IPS DF 4.7 (cell line): ENCODE data around the gene PEX7.
"Not testable (repeated sequence)": the region's sequence is repeated elsewhere in the genome, so short reads cannot be mapped to it uniquely, and the experiment has no call there.

Experiments
- DNase-seq: peaks from one replicate; pipeline ENCODE4 v3.0.0-alpha.2; 2013; ENCODE audit warnings: low spot score; ENCODE audit errors: extremely low read depth

PEX7 gene

GRCh38 chr6:136790411-136791295 is 31.7 kb upstream of the PEX7 start:
- DNase-seq: no peak

- no peak for DNase-seq
Observed at GRCh38 chr6:136791296-136792094, 30.9 kb upstream of the PEX7 start.

DNA sequence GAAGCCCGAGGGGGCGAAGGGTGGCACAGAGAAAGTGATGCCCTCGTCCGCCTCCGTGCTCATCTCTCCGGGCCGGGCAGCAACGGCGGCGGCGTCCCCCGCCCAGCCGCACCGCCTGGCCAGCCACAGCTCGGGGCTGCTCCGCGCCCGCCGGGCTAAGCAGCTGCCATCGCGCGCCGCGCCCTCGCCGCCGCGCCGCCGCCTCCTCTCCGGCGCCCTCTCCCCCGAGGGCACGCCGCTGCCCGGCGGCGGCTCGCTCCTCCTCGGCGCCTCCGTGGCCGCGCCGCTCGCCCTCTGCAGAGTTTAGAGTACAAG is 30.3 kb upstream of the PEX7 start:
- no peak for DNase-seq

- DNase-seq: no peak
Observed at GRCh38 chr6:136792410-136793262, 29.8 kb upstream of the PEX7 start, which contains the start of gene MAP3K5. Gene MAP3K5, minus strand, starts transcription at chr6:136792477. Its CDS starts 320 bp downstream, at chr6:136792157.

DNA sequence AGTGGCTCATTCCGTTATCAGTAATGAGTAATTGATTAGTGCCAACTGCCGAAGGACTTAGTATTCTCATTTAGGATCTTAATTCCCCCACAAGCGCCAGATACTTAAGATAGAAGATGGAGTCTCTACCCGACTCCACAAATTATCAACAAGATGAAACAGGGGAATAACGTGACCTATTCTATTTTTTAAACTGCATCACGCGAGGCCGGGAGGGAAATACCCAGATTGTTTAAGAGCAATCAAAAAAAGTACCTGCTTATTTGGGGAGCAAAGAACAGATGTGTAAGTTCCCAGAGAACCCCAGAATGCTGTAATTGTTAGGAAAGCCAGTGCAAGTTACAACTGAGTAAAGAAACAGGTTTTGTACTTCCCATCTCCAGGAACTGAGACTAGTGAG is 29.0 kb upstream of the PEX7 start:
- no peak for DNase-seq

- DNase-seq: no peak
Observed at GRCh38 chr6:136795386-136795785, 27.0 kb upstream of the PEX7 start.

DNA sequence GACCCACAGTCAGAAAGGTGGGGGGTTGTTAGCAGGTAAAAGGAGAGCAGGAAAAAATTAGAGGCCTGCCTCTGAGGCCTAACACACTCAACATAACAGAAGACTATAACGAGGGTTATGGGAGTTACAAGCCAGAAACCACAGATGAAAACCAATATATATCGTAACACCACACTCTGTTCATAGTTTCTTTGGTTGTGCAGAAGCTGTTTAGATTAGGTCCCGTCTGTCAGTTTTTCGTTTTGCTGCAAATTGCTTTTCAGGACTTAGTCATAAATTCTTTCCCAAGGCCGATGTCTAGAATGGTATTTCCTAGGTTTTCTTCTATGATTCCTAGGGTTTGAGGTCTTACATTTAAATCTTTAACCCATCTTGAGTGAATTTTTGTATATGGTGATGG is 26.4 kb upstream of the PEX7 start:
- DNase-seq: no peak

DNA sequence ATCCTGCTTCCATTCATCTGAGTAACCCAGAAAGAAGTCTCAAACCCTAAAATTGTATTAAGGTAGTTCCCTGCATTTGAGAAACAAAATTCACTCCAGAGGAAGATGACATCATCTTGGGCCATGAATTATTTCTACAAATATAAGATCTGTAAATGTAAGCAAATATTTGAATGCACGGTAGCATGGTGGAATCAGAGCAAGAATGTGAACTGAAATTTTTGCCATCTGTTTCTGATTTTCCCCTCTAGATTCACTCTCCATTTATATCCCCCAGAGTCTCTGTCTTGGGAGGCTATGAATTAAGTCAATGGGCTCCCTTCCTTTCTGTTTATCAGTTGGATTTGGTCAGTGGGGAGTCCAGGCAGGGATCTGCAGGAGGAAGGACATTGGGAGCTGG is 24.3 kb upstream of the PEX7 start:
- DNase-seq: no peak

DNA sequence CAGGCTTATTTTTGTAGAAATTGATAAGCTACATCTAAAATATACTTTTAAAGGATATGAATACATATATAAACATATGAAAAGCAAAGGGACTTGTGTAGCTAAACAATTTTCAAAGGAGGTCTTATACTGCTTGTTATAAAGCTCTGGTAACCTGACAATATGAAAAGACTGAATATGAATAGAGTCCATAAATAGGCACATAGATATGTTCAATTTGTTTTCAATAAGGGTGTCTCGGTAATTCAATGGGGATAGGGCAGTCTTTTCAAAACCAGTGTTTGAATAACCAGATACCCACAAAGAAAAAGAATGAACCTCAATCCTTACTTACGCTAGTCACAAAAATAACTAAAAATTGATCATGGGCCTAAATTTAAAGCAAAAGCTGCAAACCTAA is 20.8 kb upstream of the PEX7 start:
- DNase-seq: no peak

DNA sequence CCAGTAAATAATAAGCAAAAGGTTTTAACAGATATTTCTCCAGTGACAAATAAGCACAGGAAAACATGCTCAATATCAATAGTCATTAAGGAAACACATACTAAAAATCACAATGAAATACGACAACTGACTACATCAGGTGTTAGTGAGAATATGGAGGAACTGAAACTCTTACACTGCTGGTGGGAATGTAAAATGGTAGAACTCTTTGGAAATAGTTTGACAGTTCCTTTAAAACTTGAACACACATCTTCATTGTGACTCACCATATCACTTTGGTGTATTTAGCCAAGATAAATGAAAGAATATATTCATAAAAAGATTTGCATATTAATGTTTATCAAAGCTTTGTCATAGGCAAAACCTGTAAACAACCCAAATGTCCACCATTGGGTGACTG is 18.8 kb upstream of the PEX7 start:
- no peak for DNase-seq

DNA sequence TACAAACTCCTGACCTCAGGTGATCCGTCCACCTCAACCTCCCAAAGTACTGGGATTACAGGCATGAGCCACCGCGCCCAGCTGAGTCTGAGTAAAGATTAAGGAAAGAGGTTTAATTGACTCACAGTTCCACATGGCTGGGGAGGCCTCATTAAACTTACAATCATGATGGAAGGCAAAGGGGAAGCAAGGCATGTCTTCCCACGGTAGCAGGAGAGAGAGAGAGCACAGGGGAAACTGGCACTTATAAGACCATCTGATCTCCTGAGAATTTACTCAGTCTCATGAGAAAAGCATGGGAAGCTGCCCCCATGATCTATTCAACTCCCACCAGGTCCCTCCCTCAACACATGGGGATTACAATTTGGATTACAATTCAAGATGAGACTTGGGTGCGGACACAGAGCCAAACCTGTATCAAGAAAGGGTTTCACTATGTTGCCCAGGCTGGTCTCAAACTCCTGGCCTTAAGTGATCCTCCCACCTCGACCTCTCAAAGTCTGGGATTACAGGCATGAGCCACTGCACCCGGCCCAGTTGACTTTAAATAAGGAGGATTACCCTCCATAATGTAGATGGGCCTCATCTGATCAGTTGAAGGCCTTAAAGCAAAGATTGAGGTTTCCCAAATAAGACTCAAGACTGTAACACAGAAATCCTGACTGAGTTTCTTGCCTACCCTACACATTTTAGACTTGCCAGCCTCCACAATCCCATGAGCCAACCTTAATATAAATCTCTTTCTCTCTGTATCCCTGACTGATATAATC is 13.1 kb upstream of the PEX7 start:
- no peak for DNase-seq

- no peak for DNase-seq
Observed at GRCh38 chr6:136811272-136811671, 11.1 kb upstream of the PEX7 start.

DNA sequence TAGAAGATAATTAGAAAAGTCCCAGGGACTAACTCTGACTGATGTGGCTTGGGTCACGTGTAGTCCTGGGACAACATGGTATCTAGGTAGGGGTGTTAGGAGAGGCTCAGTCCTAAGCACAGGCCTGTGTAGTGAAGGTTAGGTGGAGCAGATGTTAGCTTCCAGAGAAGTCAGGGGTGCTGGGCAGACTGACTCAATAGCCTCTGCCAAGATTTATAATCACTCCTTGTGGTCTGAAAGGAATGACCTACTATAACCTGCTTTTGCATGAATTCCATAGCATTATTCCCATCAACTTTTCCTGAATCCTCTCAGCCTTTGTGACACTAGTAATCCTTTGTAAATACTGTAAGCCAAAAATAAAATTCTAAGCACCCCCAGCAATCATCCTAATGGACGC is 10.2 kb upstream of the PEX7 start:
- DNase-seq: no peak

DNA sequence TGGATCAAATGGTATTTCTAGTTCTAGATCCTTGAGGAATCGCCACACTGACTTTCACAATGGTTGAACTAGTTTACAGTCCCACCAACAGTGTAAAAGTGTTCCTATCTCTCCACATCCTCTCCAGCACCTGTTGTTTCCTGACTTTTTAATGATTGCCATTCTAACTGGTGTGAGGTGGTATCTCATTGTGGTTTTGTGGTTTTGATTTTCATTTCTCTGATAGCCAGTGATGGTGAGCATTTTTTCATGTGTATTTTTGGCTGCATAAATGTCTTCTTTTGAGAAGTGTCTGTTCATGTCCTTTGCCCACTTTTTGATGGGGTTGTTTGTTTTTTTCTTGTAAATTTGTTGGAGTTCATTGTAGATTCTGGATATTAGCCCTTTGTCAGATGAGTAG is 6.8 kb upstream of the PEX7 start:
- DNase-seq: not testable (repeated sequence)

- DNase-seq: no peak
Observed at GRCh38 chr6:136816656-136817055, 5.7 kb upstream of the PEX7 start.

- DNase-seq: no peak
Observed at GRCh38 chr6:136820561-136820960, 1.8 kb upstream of the PEX7 start.

GRCh38 chr6:136822046-136822375 is 381 bp upstream of the PEX7 start:
- no peak for DNase-seq

DNA sequence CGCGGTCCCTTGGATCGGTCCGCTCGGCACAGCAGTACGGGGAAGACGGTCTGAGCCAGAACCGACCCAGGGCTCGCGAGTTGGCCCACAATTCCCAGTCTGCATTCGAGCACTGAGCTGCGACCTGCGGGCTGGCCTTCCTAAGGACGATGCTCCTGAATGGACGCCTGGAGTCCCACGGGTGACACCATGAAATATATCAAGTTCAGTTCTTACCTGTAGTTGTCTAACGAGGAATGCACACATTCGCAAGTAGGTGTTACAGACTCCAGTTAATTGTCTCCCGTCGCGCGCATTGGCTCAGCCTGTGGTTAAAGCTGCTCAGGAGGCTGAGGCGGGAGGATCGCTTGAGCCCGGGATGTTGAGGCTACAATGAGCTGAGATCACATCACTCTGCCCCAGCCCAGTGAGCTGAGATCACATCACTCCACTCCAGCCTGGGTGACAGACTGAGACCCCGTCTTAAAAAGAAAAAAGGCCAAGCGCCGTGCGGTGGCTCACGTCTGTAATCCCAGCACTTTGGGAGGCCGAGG is 802 bp downstream of the PEX7 start:
- no peak for DNase-seq

- no peak for DNase-seq
Observed at GRCh38 chr6:136826216-136826615, 3.8 kb downstream of the PEX7 start.

DNA sequence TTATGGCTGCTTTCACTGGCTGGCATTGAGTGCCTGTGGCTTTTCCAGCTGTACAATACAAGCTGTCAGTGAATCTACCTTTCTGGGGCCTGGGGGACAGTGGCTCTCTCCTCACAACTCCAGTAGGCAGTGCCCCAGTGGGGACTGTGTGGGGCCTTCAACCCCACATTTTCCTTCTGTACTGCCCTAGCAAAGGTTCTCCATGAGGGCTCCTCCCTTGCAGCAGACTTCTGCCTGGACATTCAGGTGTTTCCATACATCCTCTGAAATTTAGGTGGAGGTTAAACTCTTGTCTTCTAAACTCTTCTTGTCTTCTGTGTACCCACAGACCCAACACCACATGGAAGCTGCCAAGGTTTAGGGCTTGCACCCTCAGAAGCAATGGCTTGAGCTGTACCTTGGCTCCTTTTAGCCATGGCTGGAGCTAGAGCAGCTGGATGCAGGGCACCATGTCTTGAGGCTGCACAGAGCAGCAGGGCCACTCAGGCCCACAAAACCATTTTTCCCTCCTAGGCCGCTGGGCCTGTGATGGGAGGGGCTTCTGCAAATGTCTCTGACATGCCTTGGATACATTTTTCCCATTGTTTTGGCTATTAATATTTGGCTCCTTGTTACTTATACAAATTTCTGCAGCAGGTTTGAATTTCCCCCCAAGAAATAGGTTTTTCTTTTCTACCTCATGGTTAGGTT is 9.6 kb downstream of the PEX7 start:
- DNase-seq: no peak
